Activated CD8-positive, alpha-beta T cell treated with anti-CD3 and anti-CD28 coated beads for 36 hours (primary cell): ENCODE results near the gene KRT85. TPM values are rescaled to one million over a fixed set of nuclear protein-coding genes. Genes with fewer than 3 reads are reported as not detected.
A peak's percentile ranks its signal among the peaks of the same experiment; 100 is the strongest.

ENCODE experiments used
- ATAC-seq: fragments of 200-7000 bp; cut with Tn5 transposase; one replicate; pipeline ENCODE4 v1.10.0; 2021; ENCODE audit warnings: mild to moderate bottlenecking, moderate library complexity
- CTCF ChIA-PET: fragments of 350-600 bp; sonication (Branson Sonifier 250); formaldehyde crosslinking; loops from one replicate; lab custom pipeline; 2021; ENCODE audit warnings: antibody characterized with exemption; lab: Charles Lee
- POLR2A ChIA-PET: fragments of 350-600 bp; sonication (Branson Sonifier 250); formaldehyde crosslinking; loops from one replicate; lab custom pipeline; 2021; ENCODE audit warnings: antibody characterized with exemption; lab: Charles Lee
- DNase-seq: peaks from one replicate; pipeline ENCODE4 v3.0.0-alpha.2; 2020
- H3K27ac Mint-ChIP-seq: one replicate; pipeline ENCODE4 v1.8.0; 2021; ENCODE audit warnings: mild to moderate bottlenecking, mixed read lengths
- H3K27me3 Mint-ChIP-seq: one replicate; pipeline ENCODE4 v1.8.0; 2021; ENCODE audit warnings: mixed read lengths
- H3K36me3 Mint-ChIP-seq: one replicate; pipeline ENCODE4 v1.8.0; 2021; ENCODE audit warnings: low read depth, mixed read lengths
- H3K4me1 Mint-ChIP-seq: one replicate; pipeline ENCODE4 v1.8.0; 2021; ENCODE audit warnings: low read depth, mixed read lengths
- H3K4me3 Mint-ChIP-seq: one replicate; pipeline ENCODE4 v1.8.0; 2021; ENCODE audit warnings: mild to moderate bottlenecking, moderate library complexity, mixed read lengths
- H3K9me3 Mint-ChIP-seq: one replicate; pipeline ENCODE4 v1.8.0; 2021; ENCODE audit warnings: mixed read lengths
- intact Hi-C: fragments of 100-400 bp; cut with micrococcal nuclease; formaldehyde crosslinking; loops from one replicate; pipeline ENCODE4 v1.10.0; 2022
- total RNA-seq, 2 experiments: library from RNA; stranded (reverse); gene quantifications; one replicate each; pipeline ENCODE4 v1.2.3, GENCODE V29; 2021
- TF ChIP-seq, protein P1 (sequence below): fragments of 200-600 bp; IDR thresholded peaks from one replicate; pipeline ENCODE4 v1.8.0; 2022; ENCODE audit warnings: antibody characterized with exemption, mild to moderate bottlenecking

KRT85 gene
- total RNA-seq, 2 experiments from 2014 or later, result not detected

GRCh38 chr12:52359621-52360061, 7.6 kb downstream of the KRT85 start:
- ChIA-PET POLR2A (no interaction called here), CTCF (interaction anchor here (1.2 to 3.2 kb wide), 5 partner anchors 14 to 520 kb away, joined by 3 to 28 read pairs (median 10); no protein-coding TSS in a partner anchor)
- Mint-ChIP-seq H3K27me3 (no peaks in the 10 kb centered on the region), H3K36me3 (no peaks in the 10 kb centered on the region), H3K4me3 (no peak overlapping the region), H3K27ac (no peak overlapping the region), H3K9me3 (no peaks in the 10 kb centered on the region), H3K4me1 (peaks cover 24% of the 10 kb centered on the region)
- intact Hi-C loops, result no loop called here
- no peak for ATAC-seq
- TF ChIP-seq, protein P1, sequence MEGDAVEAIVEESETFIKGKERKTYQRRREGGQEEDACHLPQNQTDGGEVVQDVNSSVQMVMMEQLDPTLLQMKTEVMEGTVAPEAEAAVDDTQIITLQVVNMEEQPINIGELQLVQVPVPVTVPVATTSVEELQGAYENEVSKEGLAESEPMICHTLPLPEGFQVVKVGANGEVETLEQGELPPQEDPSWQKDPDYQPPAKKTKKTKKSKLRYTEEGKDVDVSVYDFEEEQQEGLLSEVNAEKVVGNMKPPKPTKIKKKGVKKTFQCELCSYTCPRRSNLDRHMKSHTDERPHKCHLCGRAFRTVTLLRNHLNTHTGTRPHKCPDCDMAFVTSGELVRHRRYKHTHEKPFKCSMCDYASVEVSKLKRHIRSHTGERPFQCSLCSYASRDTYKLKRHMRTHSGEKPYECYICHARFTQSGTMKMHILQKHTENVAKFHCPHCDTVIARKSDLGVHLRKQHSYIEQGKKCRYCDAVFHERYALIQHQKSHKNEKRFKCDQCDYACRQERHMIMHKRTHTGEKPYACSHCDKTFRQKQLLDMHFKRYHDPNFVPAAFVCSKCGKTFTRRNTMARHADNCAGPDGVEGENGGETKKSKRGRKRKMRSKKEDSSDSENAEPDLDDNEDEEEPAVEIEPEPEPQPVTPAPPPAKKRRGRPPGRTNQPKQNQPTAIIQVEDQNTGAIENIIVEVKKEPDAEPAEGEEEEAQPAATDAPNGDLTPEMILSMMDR, result no peak
- no peak for DNase-seq

DNA sequence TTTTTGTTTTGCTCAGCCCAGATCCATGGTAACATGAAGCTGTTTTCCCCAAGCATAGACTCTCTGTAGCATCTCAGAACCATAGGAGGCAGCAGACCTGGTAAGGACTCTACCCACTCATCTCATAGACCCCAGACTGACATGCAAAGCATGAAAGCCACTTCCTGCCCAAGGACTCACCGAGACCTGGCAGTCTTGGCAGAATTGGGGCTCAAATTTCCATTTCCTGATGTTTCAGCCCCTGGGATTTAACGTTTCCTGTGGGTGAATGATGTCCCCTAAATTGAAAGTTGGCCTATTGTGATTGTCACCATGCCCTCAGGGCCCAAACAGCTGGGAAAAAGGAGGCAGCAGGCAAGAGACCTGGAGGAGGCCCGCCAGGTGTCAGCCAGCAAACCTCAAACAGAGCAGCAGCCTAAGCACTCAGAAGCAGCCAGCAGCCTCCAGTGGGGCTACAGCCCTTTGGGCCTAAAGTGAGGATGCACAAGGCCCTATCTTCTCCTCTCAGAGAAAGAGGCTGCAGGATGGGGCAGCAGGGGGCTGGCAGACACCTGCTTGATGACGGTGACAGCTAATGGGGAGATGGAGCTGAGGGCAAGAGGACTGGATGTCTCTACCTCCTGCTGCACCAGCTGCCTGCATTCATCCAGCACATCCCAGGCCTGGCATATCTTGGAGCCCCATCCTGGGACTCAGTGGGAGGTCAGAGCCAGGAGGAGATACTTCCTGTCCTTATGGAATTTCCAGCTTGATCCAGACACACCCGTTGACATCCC, 8.5 kb downstream of the KRT85 start:
- DNase-seq, result peak; percentile 64
- Mint-ChIP-seq H3K36me3 (no peaks in the 10 kb centered on the region), H3K4me3 (no peak overlapping the region), H3K4me1 (peaks cover 24% of the 10 kb centered on the region), H3K9me3 (no peaks in the 10 kb centered on the region), H3K27ac (no peak overlapping the region), H3K27me3 (no peaks in the 10 kb centered on the region)
- ChIA-PET POLR2A (interaction anchor here (1.0 kb wide), 1 partner anchor 8 kb away, joined by 3 read pairs; the partner anchor contains the start of gene KRT85), CTCF (interaction anchor here (0.8 to 2.7 kb wide), 7 partner anchors 14 to 521 kb away, joined by 3 to 11 read pairs (median 5); no protein-coding TSS in a partner anchor)
- intact Hi-C loops, result no loop called here
- TF ChIP-seq, protein P1, result no peak
- peak; percentile 97 for ATAC-seq

DNA sequence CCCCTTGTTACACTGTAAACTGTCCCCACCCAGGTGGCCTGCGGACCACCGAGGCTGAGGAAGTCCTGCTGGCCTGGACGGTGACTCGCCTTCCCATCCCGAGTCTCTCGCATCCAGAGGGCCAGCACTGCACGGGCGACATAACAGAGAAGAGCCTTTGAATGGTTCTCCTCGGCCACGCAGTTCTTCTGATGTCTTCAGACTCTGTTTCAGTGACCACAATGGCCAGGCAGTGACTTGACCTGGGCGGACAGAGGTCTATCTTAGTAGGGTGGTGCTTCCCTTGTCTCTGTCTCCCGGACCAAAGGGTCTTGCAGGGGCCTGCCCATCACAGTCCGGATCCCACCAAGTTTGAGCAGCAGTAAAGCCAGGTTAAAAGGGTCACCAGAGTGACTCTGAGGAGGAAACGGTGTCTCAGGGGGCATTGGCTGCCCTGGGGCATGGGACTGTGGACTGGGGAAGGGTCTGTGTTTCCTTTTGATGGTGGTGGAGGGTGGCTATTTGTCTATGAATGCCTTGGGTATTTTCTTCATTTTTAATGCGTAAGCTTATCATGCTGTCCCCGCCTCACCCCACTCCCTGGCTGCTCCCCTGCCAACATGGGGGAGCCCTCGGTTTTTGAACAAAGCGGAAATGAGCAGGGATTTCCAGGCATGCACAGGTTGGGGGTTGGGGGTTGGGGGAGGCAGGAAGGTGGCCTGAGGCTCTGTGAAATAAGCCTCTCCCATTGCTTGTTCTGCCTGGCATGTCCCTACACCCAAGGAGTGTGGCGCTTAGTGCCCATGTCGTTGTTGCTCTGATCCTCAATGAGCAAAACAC, 10.3 kb downstream of the KRT85 start:
- DNase-seq (no peak), ATAC-seq (no peak)
- H3K4me1 Mint-ChIP-seq, result peaks cover 30% of the 10 kb centered on the region
- ChIA-PET CTCF (no interaction called here), POLR2A (no interaction called here)
- no peak overlapping the region for H3K4me3 Mint-ChIP-seq
- H3K9me3 Mint-ChIP-seq, result no peaks in the 10 kb centered on the region
- H3K27ac Mint-ChIP-seq, result no peak overlapping the region
- H3K36me3 Mint-ChIP-seq, result no peaks in the 10 kb centered on the region
- H3K27me3 Mint-ChIP-seq, result no peaks in the 10 kb centered on the region
- TF ChIP-seq, protein P1, result no peak
- intact Hi-C loops, result no loop called here

GRCh38 chr12:52356031-52356761, 11.1 kb downstream of the KRT85 start:
- no peak for ATAC-seq
- Mint-ChIP-seq H3K9me3 (no peaks in the 10 kb centered on the region), H3K4me3 (no peak overlapping the region), H3K27ac (no peak overlapping the region), H3K4me1 (peaks cover 33% of the 10 kb centered on the region), H3K36me3 (no peaks in the 10 kb centered on the region), H3K27me3 (no peaks in the 10 kb centered on the region)
- TF ChIP-seq, protein P1, result no peak
- POLR2A ChIA-PET, result no interaction called here
- CTCF ChIA-PET, result no interaction called here
- DNase-seq, result no peak
- intact Hi-C loops, result no loop called here
